Peyer's patch (tissue), 4 donors: ENCODE measurements around the gene PARP15. TPM values are rescaled to one million over a fixed set of nuclear protein-coding genes. Genes with fewer than 3 reads are reported as not detected.

Source experiments
- DNase-seq, 3 donors: peaks; one replicate each; pipeline ENCODE4 v3.0.0-alpha.2; 2017 to 2019
- H3K27ac ChIP-seq, 4 donors: fragments of 200-600 bp; sonication (generic); one replicate each; pipeline ENCODE4 v1.5.1; 2016 to 2019
- H3K27me3 ChIP-seq, 2 donors: fragments of 200-600 bp; sonication (generic); one replicate each; pipeline ENCODE4 v1.5.1; 2019
- H3K36me3 ChIP-seq, 3 donors: fragments of 200-600 bp; sonication (generic); one replicate each; pipeline ENCODE4 v1.5.1; 2016 to 2019
- H3K4me1 ChIP-seq, 4 donors: fragments of 200-600 bp; sonication (generic); one replicate each; pipeline ENCODE4 v1.5.1; 2016 to 2019
- H3K4me3 ChIP-seq, 4 donors: fragments of 200-600 bp; sonication (generic); 1 replicate in 3 of 4; 2 replicates in 1 of 4; pipeline ENCODE4 v1.5.1; 2016 to 2019; ENCODE audit warnings: mild to moderate bottlenecking in 1 of 4
- H3K9me3 ChIP-seq, 4 donors: fragments of 200-600 bp; sonication (generic); one replicate each; pipeline ENCODE4 v1.5.1; 2016 to 2019; ENCODE audit warnings: mild to moderate bottlenecking in 1 of 4
- POLR2A ChIP-seq, 2 donors: fragments of 450-650 bp; IDR thresholded peaks; one replicate each; pipeline ENCODE4 v1.5.1; 2017; ENCODE audit warnings: antibody characterized with exemption in 2 of 2, mild to moderate bottlenecking in 2 of 2, moderate library complexity in 2 of 2
- total RNA-seq, 4 donors: library from RNA; depleted of rRNA; stranded (reverse); fragments of >200 nt; gene quantifications; one replicate each; pipeline ENCODE4 v1.1.0, GENCODE V29; 2016
- TF ChIP-seq, protein P1 (sequence below), 6 experiments: fragments of 450-650 bp in 4 of 6; fragments of 200-600 bp in 2 of 6; sonication (generic) in 1 of 6; IDR thresholded peaks; one replicate each; pipeline ENCODE4 v1.5.1; 2017 to 2019; ENCODE audit warnings: antibody characterized with exemption in 6 of 6, mild to moderate bottlenecking in 3 of 6, moderate library complexity in 1 of 6

Gene PARP15
- total RNA-seq, 4 donors from 2014 or later, result 3.1 to 109 (median 6.5) TPM

DNA sequence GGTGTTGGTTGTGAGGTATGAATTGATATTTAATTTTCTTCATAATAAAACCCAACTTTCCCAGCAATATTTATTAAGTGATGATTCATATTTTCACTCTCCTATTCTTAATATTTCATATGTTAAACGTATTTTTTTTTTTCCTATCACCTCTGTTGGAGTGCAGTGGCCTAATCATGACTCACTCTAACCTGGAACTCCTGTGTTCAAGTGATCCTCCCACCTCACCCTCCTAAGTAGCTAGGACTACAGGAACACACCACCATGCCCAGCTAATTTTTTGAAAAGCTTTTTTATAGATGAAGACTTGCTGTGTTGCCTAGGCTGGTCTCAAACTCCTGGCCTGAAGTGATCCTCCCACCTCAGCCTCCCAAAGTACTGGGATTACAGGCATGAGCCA lies 8.6 kb downstream of the PARP15 start:
- Histone ChIP-seq H3K4me3 (no peak overlapping the region), H3K9me3 (peaks cover 0 to 14% (median 4%) of the 10 kb centered on the region in 4 donors), H3K27ac (no peak overlapping the region), H3K27me3 (no peaks in the 10 kb centered on the region), H3K36me3 (no peaks in the 10 kb centered on the region), H3K4me1 (no peaks in the 10 kb centered on the region)
- TF ChIP-seq, protein P1, sequence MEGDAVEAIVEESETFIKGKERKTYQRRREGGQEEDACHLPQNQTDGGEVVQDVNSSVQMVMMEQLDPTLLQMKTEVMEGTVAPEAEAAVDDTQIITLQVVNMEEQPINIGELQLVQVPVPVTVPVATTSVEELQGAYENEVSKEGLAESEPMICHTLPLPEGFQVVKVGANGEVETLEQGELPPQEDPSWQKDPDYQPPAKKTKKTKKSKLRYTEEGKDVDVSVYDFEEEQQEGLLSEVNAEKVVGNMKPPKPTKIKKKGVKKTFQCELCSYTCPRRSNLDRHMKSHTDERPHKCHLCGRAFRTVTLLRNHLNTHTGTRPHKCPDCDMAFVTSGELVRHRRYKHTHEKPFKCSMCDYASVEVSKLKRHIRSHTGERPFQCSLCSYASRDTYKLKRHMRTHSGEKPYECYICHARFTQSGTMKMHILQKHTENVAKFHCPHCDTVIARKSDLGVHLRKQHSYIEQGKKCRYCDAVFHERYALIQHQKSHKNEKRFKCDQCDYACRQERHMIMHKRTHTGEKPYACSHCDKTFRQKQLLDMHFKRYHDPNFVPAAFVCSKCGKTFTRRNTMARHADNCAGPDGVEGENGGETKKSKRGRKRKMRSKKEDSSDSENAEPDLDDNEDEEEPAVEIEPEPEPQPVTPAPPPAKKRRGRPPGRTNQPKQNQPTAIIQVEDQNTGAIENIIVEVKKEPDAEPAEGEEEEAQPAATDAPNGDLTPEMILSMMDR (IDR thresholded peaks at IDR 0.05), result no peak
- no peak for TF ChIP-seq POLR2A (IDR thresholded peaks at IDR 0.05)
- DNase-seq, result no peak

DNA sequence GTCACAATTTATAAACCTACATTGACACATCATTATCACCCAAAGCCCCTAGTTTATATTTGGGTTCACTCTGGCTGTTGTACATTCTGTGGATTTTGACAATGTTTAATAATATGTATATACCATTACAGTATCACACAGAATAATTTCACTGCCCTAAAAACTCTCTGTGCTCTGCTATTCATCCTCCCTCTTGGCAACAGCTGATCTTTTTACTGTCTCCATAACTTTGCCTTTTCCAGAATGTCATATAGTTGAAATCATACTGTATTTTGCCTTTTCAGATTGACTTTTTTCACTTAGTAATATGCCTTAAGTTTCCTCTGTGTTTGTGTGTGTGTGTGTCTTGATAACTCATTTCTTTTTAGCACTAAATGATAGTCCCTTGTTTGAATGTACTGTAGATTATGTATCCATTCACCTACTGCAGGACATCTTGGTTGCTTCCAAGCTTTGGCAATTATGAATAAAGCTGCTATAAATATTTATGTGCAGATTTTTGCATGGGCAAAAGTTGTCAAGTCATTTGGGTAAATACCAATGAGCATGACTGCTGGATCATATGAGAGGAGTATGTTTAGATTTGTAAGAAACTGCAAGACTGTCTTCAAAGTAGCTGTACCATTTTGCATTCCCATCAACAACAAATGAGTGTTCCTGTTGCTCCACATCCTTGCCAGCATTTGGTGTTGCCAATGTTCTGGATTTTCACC lies 9.5 kb downstream of the PARP15 start:
- H3K4me3 ChIP-seq, result no peak overlapping the region
- TF ChIP-seq, protein P1 (IDR thresholded peaks at IDR 0.05), result no peak
- TF ChIP-seq POLR2A (IDR thresholded peaks at IDR 0.05), result no peak
- no peaks in the 10 kb centered on the region for H3K4me1 ChIP-seq
- H3K27me3 ChIP-seq, result no peaks in the 10 kb centered on the region
- no peak overlapping the region for H3K27ac ChIP-seq
- no peaks in the 10 kb centered on the region for H3K36me3 ChIP-seq
- DNase-seq, result no peak
- H3K9me3 ChIP-seq, result peaks cover 0 to 9% (median 3%) of the 10 kb centered on the region in 4 donors

DNA sequence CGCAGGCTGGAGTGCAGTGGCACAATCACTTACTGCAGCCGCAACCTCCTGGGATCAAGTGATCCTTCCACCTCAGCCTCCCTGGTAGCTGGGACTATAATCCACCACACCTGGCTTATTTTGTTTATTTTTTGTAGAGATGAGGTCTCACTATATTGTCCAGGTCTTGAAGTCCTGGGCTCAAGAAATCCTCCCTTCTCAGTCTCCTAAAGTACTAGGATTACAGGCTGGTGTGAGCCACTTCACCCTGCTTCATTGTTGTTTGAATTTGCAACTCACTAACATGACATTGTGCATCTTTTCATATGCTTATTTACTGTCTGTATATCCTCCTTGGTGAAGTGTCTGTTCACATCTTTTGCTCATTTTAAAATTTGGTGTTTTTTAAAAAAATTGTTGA lies 10.1 kb downstream of the PARP15 start:
- H3K27ac ChIP-seq, result no peak overlapping the region
- H3K27me3 ChIP-seq, result no peaks in the 10 kb centered on the region
- H3K4me1 ChIP-seq, result no peaks in the 10 kb centered on the region
- H3K36me3 ChIP-seq, result no peaks in the 10 kb centered on the region
- no peak for DNase-seq
- TF ChIP-seq, protein P1 (IDR thresholded peaks at IDR 0.05), result no peak
- no peak overlapping the region for H3K4me3 ChIP-seq
- H3K9me3 ChIP-seq, result peaks cover 0 to 2% (median 0%) of the 10 kb centered on the region in 4 donors

DNA sequence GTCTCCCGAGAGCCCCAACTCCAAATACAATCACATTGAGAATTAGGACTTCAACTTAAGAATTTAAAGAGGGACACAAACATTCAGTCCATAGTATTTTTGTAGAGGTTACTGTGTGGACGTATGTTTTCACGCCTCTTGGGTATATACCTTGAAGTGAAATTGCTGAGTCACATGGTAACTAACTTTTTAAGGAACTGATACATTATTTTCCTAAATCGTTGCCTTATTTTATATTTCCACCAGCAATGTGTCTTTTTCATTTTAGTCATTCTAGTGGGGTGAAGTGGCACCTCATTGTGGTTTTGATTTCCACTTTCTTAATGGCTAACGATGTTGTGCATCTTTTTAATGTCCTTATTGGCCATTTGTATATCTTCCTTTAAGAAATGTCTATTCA lies 11.8 kb downstream of the PARP15 start:
- Histone ChIP-seq H3K4me1 (no peaks in the 10 kb centered on the region), H3K9me3 (no peaks in the 10 kb centered on the region), H3K4me3 (no peak overlapping the region), H3K36me3 (no peaks in the 10 kb centered on the region), H3K27me3 (no peaks in the 10 kb centered on the region), H3K27ac (no peak overlapping the region)
- no peak for TF ChIP-seq POLR2A (IDR thresholded peaks at IDR 0.05)
- TF ChIP-seq, protein P1 (IDR thresholded peaks at IDR 0.05), result no peak
- DNase-seq, result no peak

DNA sequence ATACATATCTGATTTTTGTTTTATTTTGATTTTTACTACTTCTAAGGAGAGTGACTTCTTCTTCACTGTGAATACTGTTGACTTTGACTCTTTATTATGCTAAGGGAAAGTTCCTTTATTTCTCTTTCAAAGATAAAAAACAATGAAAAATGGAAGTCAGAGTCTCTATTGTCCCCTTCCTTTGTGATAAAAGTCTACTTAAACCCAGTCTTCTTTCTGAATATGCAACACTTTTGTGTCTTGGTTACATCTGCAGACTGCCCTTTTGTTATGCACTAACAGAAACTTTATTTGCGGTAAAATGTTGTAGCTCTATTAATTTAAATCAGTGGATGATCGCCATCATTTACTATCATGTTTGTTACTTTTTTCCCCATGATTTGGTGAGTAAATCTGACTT lies 13.2 kb downstream of the PARP15 start:
- Histone ChIP-seq H3K27me3 (no peaks in the 10 kb centered on the region), H3K4me3 (no peak overlapping the region), H3K36me3 (no peaks in the 10 kb centered on the region), H3K4me1 (no peaks in the 10 kb centered on the region), H3K27ac (no peak overlapping the region), H3K9me3 (no peaks in the 10 kb centered on the region)
- DNase-seq, result no peak
- no peak for TF ChIP-seq POLR2A (IDR thresholded peaks at IDR 0.05)
- TF ChIP-seq, protein P1 (IDR thresholded peaks at IDR 0.05), result no peak
